Measurements from ENCODE around the gene ADAMTSL3. TPM values are rescaled to one million over a fixed set of nuclear protein-coding genes. Genes with fewer than 3 reads are reported as not detected.

Gene ADAMTSL3
- total and polyA plus RNA-seq, 2 of the 4 experiments (the other 2 are of a cell fraction): under 0.01 to 0.02 TPM

GRCh38 chr15:83651541-83651940, 2.4 kb upstream of the ADAMTSL3 start:
- no peak overlapping the region for H3K4me2 ChIP-seq (ENCODE audit: low read depth, low read length)
- intact Hi-C loops (cut with micrococcal nuclease): no loop called here
- DNase-seq (no peak), ATAC-seq (ENCODE audit: low read depth) (no peak)
- no peak for TF ChIP-seq MXI1 (IDR thresholded peaks at IDR 0.05; ENCODE audit: borderline replicate concordance, low read depth, low read length)
- TF ChIP-seq RAD21 (IDR thresholded peaks at IDR 0.05; ENCODE audit: low read length): no peak
- TF ChIP-seq POLR2A (IDR thresholded peaks at IDR 0.05; ENCODE audit: low read depth, low read length): no peak
- no peak for TF ChIP-seq SMC3 (IDR thresholded peaks at IDR 0.05; ENCODE audit: low read depth, low read length)
- no peak for TF ChIP-seq ELK1 (IDR thresholded peaks at IDR 0.05; ENCODE audit: borderline replicate concordance, low read depth, low read length)
- TF ChIP-seq MAZ (IDR thresholded peaks at IDR 0.05; ENCODE audit: borderline replicate concordance, low read depth, low read length): no peak
- no peak for TF ChIP-seq RFX5 (IDR thresholded peaks at IDR 0.05; ENCODE audit: low read depth, low read length)
- TF ChIP-seq USF2 (IDR thresholded peaks at IDR 0.05; ENCODE audit: low read depth, low read length): no peak
- no peak for TF ChIP-seq CEBPB (IDR thresholded peaks at IDR 0.05; ENCODE audit: low read depth, low read length)
- no peak for TF ChIP-seq BHLHE40 (IDR thresholded peaks at IDR 0.05; ENCODE audit: low read depth, low read length)
- no peak for TF ChIP-seq FOS (IDR thresholded peaks at IDR 0.05; ENCODE audit: low read depth, low read length)
- TF ChIP-seq CTCF (conservative IDR thresholded peaks at IDR 0.05; ENCODE audit: low read depth, low read length): no peak
- TF ChIP-seq NFE2L2 (IDR thresholded peaks at IDR 0.05; ENCODE audit: low read depth, low read length): no peak
- TF ChIP-seq RCOR1 (IDR thresholded peaks at IDR 0.05; ENCODE audit: insufficient replicate concordance, low read length): no peak
- TF ChIP-seq CHD1 (IDR thresholded peaks at IDR 0.05; ENCODE audit: low read depth, low read length): no peak
- no peak for TF ChIP-seq MAFK (IDR thresholded peaks at IDR 0.05; ENCODE audit: low read depth, low read length)
- H3K36me3 ChIP-seq (ENCODE audit: control insufficient read depth, insufficient read depth, low read length): no peaks in the 10 kb centered on the region
- in situ Hi-C loops (cut with MboI; ENCODE audit: low sequenced_read_pairs): no loop called here
- no peak overlapping the region for H2AK9ac ChIP-seq (replicated peaks; ENCODE audit: low read depth, low read length, poor library complexity)
- no peak overlapping the region for H4K8ac ChIP-seq (ENCODE audit: low read depth in 2 of 2, low read length in 2 of 2)
- H3K18ac ChIP-seq (ENCODE audit: low read depth, low read length): no peak overlapping the region
- H2BK15ac ChIP-seq (ENCODE audit: low read depth, low read length): no peak overlapping the region
- H3K27ac ChIP-seq (ENCODE audit: insufficient read depth, low read length): no peak overlapping the region
- no peak overlapping the region for H2AK5ac ChIP-seq (ENCODE audit: low read depth, low read length)
- H3K4me3 ChIP-seq (ENCODE audit: insufficient read depth, low read depth, low read length): no peak overlapping the region
- no peaks in the 10 kb centered on the region for H3K9me1 ChIP-seq (ENCODE audit: insufficient read depth, low read length)
- no peak overlapping the region for H3K9ac ChIP-seq (ENCODE audit: low read depth, low read length)
- no peak overlapping the region for H3K4ac ChIP-seq (ENCODE audit: low read depth, low read length)
- no peak overlapping the region for H2BK20ac ChIP-seq (ENCODE audit: low read depth, low read length)
- H4K5ac ChIP-seq (ENCODE audit: low read depth, low read length): no peak overlapping the region
- H3K9me3 ChIP-seq (ENCODE audit: control insufficient read depth, insufficient read depth, low read length): peaks cover 12% of the 10 kb centered on the region
- H3K56ac ChIP-seq (ENCODE audit: extremely low read depth, insufficient read depth, low read length): no peak overlapping the region
- no peak overlapping the region for H2BK5ac ChIP-seq (ENCODE audit: low read depth, low read length, poor library complexity, severe bottlenecking)
- H2AFZ ChIP-seq (replicated peaks; ENCODE audit: low read length, poor library complexity): no peak overlapping the region
- H3K4me1 ChIP-seq (ENCODE audit: control insufficient read depth, insufficient read depth, low read length): no peaks in the 10 kb centered on the region
- H3K23ac ChIP-seq (ENCODE audit: low read depth, low read length): no peak overlapping the region
- no peaks in the 10 kb centered on the region for H4K20me1 ChIP-seq (ENCODE audit: insufficient read depth, low read length)
- no peaks in the 10 kb centered on the region for H3K79me1 ChIP-seq (ENCODE audit: low read depth in 1 of 2, low read length in 2 of 2)
- no peak overlapping the region for H2BK120ac ChIP-seq (ENCODE audit: low read depth, low read length)
- H3K27me3 ChIP-seq (ENCODE audit: control insufficient read depth, insufficient read depth, low read length): peaks cover 18% of the 10 kb centered on the region; the same call in 1 of the 2 replicates
- H4K91ac ChIP-seq (ENCODE audit: insufficient read depth, low read depth, low read length): no peak overlapping the region
- dilution Hi-C loops (cut with HindIII; ENCODE audit: low sequenced_read_pairs, unreplicated experiment): no loop called here
- H3K14ac ChIP-seq (replicated peaks; ENCODE audit: low read depth, low read length): no peak overlapping the region
- ChIA-PET CTCF (no interaction called here), POLR2A (ENCODE audit: unreplicated experiment) (no interaction called here)
- BruUV-seq (replicated peaks): no TSS peak
- 55% methylated on average over 2 of the region's 6 CpGs; no CpG with 5 or more reads in 1 of the 2 experiments for WGBS, 2 experiments (ENCODE audit: extremely low coverage in 2 of 2, insufficient read length in 1 of 2)
